Urinary bladder (tissue), 4 donors: Measurements from ENCODE around the gene TMEM233. TPM values are rescaled to one million over a fixed set of nuclear protein-coding genes. Genes with fewer than 3 reads are reported as not detected.
A peak's percentile ranks its signal among the peaks of the same experiment; 100 is the strongest.

ENCODE experiments used
- DNase-seq: peaks from one replicate; pipeline ENCODE4 v3.0.0-alpha.2; 2015; ENCODE audit errors: extremely low spot score
- H3K27ac ChIP-seq: one replicate; pipeline ENCODE4 v1.5.1; 2013; ENCODE audit warnings: low read depth, mild to moderate bottlenecking, moderate library complexity
- H3K36me3 ChIP-seq: one replicate; pipeline ENCODE4 v1.6.1; 2013; ENCODE audit warnings: mild to moderate bottlenecking, moderate library complexity; ENCODE audit not compliant: insufficient read depth
- H3K4me1 ChIP-seq: one replicate; pipeline ENCODE4 v1.6.1; 2013; ENCODE audit warnings: mild to moderate bottlenecking, moderate library complexity; ENCODE audit not compliant: insufficient read depth
- H3K4me3 ChIP-seq: one replicate; pipeline ENCODE4 v1.5.1; 2013; ENCODE audit warnings: low read depth, low read length
- WGBS: extraction: QIAGEN DNeasy Blood & Tissue Kit; methylation state at CpG from one replicate; pipeline ENCODE4 v1.1.7; 2013; 5-methylcytosine and 5-hydroxymethylcytosine counted together
- polyA plus RNA-seq: library from polyadenylated mRNA; stranded (reverse); fragments of 200-250 nt; gene quantifications from one replicate; pipeline ENCODE4 v1.2.3, GENCODE V29; 2013
- total RNA-seq: library from RNA; depleted of rRNA; stranded (reverse); fragments of >200 nt; gene quantifications from one replicate; pipeline ENCODE4 v1.2.3, GENCODE V29; 2014
- donor health status: healthy with polysubstance abuse.
- donor health status: healthy.

TMEM233 gene
- total and polyA plus RNA-seq, 2 donors: 0.61 to 1.4 TPM

DNA sequence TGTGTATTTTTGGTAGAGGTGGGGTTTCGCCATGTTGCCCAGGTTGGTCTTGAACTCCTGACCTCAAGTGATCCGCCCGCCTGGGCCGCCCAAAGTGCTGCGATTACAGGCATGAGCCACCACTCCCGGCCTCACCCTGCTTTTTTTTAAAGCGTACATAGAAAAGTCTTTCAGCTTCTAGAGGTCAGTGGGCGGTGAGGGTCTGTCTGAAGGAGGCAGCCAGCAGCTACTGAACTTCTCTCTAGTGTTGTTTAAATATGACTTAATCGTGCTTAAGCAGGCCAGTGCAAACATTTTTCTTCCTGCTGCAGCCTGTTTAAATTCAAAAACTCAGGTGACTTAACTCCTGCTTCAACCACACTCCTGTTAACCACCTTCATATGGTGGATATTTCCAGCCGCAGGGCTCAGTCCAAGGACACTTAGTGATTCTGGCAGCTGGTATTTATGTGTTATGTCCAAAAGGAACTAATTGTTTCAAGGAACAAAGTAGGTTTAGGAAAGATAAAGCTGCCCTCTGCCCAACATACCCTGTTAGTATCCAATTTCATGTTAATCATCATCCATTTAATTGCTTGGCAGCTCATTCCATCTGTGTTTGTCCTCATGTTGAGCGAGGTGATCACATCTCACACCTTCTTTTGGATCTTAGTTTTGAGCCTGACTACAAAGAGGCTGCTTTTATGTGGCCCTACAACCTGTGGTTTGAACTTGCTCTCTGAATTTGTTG, 76.3 kb downstream of the TMEM233 start:
- Histone ChIP-seq H3K4me3 (no peak overlapping the region), H3K4me1 (no peaks in the 10 kb centered on the region), H3K36me3 (no peaks in the 10 kb centered on the region), H3K27ac (peak overlapping the region; percentile 52)
- DNase-seq: no peak
- WGBS: 64% methylated on average over 11 of the region's 11 CpGs

DNA sequence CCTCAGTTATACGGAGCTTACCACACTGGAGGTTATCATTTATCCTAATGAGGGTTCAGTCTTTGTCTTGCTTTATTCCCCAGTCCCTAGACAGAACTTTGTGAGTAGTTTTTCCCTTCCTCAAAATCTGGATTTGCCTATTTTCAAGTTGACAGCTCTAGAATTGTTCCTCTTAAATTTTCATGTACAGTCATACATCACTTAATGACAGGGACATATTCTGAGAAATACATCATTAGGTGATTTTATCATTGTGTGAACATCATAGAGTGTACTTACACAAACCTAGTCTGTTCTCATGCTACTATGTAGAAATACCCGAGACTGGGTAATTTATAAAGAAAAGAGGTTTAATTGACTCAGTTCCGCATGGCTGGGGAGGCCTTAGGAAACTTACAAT, 77.5 kb downstream of the TMEM233 start:
- 91% methylated on average over 3 of the region's 3 CpGs for WGBS
- no peak overlapping the region for H3K27ac ChIP-seq
- no peak for DNase-seq
- no peak overlapping the region for H3K4me3 ChIP-seq
- no peaks in the 10 kb centered on the region for H3K36me3 ChIP-seq
- no peaks in the 10 kb centered on the region for H3K4me1 ChIP-seq

DNA sequence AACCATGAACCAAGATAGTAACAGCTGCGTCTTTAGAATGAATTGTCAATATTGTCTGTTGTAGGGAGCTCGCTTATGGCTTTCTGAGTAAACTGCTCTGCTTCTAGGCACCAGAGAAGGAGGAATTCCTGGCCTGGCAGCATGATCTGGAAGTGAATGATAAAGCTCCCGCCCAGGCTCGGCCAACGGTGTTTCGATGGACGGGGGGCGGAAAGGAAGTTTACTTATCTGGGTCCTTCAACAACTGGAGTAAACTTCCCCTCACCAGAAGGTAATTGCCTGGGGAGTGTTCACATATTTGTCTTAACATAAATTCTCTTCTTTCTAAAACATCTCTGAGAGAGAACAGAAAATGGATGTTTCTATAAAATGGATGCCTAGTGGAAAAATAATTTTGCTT, 78.6 kb downstream of the TMEM233 start:
- H3K27ac ChIP-seq: no peak overlapping the region
- peaks cover 3% of the 10 kb centered on the region for H3K36me3 ChIP-seq
- H3K4me3 ChIP-seq: no peak overlapping the region

DNA sequence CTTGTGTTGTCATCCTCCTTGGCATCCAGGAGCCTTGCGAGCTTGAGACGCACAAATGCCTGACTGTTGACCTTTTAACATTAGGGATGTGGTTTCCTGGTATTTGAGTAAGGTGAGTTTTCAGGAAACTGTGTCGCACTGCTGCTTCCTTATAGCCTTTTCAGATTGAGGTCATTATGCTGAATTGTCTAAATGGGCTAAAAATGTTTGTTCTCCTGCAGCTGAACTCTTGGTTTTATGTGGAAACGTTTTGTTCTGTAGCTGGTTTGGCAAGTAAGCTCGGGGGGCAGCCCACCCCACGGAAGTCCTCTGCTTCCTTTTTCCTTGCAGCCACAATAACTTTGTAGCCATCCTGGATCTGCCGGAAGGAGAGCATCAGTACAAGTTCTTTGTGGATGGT, 80.1 kb downstream of the TMEM233 start:
- peaks cover 6% of the 10 kb centered on the region for H3K36me3 ChIP-seq
- no peak overlapping the region for H3K27ac ChIP-seq
- DNase-seq: no peak
- 74% methylated on average over 7 of the region's 7 CpGs for WGBS
- no peaks in the 10 kb centered on the region for H3K4me1 ChIP-seq
- H3K4me3 ChIP-seq: no peak overlapping the region

More for the DNA sequence above, 78.6 kb downstream of the TMEM233 start:
- DNase-seq: no peak
- WGBS: 89% methylated on average over 8 of the region's 8 CpGs
- no peaks in the 10 kb centered on the region for H3K4me1 ChIP-seq

DNA sequence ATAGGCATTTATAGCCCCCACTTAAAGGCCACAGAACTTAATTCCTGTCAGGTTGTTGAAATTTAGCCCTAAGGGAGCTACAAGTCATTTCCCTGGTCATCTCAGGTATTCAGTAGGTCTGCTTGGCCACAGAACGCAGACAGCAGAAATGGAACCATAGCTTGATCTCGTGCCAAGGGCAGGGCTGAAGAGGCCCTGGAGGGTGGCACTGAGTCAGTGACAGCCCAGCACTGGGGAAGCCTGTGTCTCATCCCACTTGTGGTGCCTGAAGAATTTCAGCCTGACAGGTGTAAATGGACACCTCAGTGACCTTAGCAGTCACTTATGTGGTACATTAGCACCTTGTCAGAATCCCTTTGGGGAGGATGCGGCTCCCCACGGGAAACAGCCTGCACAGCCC, 81.0 kb downstream of the TMEM233 start:
- no peak overlapping the region for H3K4me3 ChIP-seq
- no peaks in the 10 kb centered on the region for H3K4me1 ChIP-seq
- peaks cover 6% of the 10 kb centered on the region for H3K36me3 ChIP-seq
- WGBS: 92% methylated on average over 4 of the region's 4 CpGs
- DNase-seq: no peak
- H3K27ac ChIP-seq: no peak overlapping the region

DNA sequence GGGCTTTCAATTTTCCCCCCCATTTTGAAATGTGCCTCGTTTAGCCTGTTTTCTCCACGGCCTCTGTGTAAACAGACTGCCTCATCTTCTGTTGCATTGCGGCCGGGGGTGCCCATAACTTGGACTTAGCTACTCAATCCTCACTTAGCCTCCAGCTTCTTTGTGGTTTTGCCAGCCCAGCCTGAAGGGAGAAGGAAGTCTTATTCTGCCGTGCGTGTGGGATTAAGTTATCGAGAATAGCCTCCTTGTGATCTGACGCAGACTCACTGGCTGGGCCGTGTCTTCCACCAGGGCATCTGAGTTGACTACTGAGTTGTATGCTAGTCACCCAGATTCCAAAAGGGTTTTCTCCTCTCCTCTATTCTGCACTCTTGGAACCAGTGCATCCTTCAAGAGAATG, 82.4 kb downstream of the TMEM233 start:
- no peak for DNase-seq
- 80% methylated on average over 9 of the region's 9 CpGs for WGBS
- Histone ChIP-seq H3K27ac (no peak overlapping the region), H3K4me3 (no peak overlapping the region), H3K36me3 (peaks cover 6% of the 10 kb centered on the region), H3K4me1 (no peaks in the 10 kb centered on the region)

DNA sequence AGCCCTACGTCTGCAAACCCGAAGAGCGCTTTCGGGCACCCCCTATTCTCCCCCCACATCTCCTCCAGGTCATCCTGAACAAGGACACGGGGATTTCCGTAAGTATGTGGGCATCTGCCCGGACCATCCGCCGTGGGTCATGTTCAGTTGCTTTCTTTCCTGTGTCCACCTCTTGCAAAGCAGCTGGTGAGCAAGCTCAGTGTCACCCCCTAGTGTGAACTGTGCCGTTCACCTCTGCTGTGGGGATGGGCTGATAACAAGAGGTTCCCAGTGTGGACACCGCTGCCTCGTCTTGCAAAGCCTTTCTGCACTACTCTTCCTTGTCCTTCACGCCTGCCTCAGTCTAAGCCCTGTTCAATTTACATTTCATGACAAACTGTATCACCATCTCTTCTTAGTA, 83.0 kb downstream of the TMEM233 start:
- Histone ChIP-seq H3K36me3 (peaks cover 6% of the 10 kb centered on the region), H3K4me3 (no peak overlapping the region), H3K4me1 (no peaks in the 10 kb centered on the region), H3K27ac (no peak overlapping the region)
- 92% methylated on average over 13 of the region's 13 CpGs for WGBS
- DNase-seq: no peak

DNA sequence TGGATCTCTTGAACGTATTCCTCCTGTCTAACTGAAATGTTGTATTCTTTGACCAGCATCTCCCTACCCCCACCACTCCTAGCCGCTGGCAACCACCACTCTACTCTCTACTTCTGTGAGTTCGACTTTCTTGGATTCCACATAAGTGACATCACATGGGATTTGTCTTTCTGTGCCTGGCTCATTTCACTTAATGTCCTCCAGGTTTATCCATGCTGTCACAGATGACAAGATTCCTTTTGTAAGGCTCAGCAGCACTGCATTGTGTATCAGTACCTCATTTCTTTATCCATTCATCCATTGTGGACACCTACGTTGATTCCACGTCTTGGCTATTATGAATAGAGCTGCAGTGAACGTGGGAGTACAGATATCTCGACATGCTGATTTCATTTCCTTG, 84.9 kb downstream of the TMEM233 start:
- Histone ChIP-seq H3K4me1 (no peaks in the 10 kb centered on the region), H3K27ac (no peak overlapping the region), H3K36me3 (peaks cover 6% of the 10 kb centered on the region), H3K4me3 (no peak overlapping the region)
- no peak for DNase-seq
- 82% methylated on average over 7 of the region's 7 CpGs for WGBS

DNA sequence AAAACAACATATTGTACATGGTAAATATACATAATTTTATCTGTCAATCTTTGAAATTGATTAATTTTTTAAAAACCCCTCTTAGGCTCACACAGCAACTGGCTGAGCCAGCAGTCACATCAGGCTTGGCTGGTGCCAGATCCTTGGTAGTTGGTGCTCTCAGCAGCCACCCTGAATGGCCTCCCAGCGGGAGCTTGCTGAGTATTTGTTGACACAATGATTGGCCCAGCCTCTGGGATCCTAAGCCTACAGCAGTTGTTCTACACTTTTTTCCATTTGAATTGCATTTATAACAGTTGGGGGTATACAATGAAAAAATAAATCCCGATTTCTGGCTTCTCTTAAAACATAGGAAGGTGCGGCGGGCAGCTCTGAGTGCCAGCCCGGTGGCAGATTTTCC, 85.5 kb downstream of the TMEM233 start:
- peaks cover 6% of the 10 kb centered on the region for H3K36me3 ChIP-seq
- no peaks in the 10 kb centered on the region for H3K4me1 ChIP-seq
- WGBS: 92% methylated on average over 5 of the region's 5 CpGs

DNA sequence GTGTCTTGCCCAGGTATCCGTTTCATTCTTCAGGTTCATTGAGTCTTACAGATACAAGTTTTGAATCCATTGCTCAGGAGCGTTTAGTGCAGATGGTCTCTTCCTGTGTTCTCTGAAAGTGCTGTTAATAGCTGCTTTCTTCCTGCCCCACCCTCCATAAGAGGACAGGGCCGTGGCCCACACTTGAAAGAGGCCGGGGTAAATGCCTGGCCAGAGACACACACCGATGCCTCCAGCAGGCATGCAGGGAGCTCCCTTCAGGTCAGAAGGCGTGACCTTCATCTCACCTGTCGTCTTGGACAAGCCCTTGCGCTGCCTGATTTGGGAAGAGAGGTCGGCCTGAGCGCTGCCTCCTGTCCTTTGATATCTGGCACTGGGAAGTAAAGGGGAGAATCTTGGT, 85.9 kb downstream of the TMEM233 start:
- H3K4me3 ChIP-seq: no peak overlapping the region
- DNase-seq: no peak
- 88% methylated on average over 10 of the region's 10 CpGs for WGBS
- no peak overlapping the region for H3K27ac ChIP-seq
- peaks cover 6% of the 10 kb centered on the region for H3K36me3 ChIP-seq
- H3K4me1 ChIP-seq: no peaks in the 10 kb centered on the region

More for the DNA sequence above, 85.5 kb downstream of the TMEM233 start:
- DNase-seq: no peak
- Histone ChIP-seq H3K27ac (no peak overlapping the region), H3K4me3 (no peak overlapping the region)

DNA sequence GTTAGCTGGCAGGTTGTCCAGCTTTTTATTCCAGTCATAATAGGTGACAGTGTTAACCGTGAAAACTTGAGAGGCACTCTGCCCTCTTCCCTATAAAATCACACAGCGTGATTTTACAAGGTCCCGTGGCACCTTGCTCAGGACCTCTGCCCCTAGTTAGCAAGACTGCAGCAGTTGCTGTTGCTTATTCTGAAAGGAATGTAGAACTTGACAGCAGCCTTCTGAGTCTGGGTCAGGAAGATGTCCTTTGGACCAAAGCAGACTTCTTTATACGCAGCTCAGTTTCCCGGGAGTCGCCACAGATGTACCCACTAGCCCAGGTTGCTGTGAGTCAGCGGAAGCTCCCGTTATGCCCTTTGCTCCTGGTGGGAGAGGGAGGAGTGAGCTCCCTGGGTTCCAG, 87.5 kb downstream of the TMEM233 start:
- 80% methylated on average over 8 of the region's 8 CpGs for WGBS
- peaks cover 3% of the 10 kb centered on the region for H3K4me1 ChIP-seq
- H3K36me3 ChIP-seq: peaks cover 6% of the 10 kb centered on the region
- no peak for DNase-seq
- no peak overlapping the region for H3K27ac ChIP-seq
- no peak overlapping the region for H3K4me3 ChIP-seq

DNA sequence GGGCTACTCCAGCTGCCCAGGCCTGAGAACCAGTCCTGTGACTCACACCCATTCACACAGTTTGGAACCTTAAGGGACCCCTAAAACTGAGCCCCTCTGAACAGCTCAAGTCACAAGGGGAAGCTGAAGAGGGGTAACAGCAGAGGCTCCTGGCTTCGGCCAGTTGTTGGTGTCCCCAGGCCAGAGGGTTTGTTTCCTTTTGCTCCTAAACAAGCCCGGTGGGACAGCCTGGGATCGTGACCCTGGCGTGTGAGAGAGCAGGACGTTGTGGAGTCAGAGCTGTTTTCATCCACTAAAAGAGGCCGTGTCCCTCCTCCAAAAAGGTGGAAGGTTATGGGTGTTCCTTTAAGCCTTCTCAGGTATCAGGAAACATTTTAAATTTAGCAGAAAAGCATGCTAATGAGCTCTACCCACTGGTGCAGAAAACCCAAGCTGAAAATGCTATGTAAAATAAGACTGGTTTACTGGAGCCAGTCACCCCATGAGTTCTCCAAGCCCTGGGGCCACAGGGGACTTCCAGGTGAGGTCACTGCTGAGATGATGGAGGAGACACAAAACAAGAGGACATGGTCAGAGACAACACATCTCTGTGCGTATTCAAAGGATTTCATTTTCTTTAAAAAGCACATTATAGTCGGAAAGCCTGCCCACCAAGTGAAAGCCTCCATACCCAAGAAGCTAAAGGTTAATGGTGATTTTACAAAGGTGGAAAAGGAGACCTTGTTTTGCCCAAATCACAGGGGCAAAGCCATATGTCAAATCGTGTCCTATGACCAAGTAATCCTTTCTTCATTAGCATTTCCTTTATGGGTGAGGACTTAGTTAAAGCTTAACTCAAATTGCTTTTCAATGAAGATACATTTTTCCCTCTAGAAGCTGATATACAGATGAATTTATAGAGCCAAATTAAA, 88.4 kb downstream of the TMEM233 start:
- peaks cover 3% of the 10 kb centered on the region for H3K4me1 ChIP-seq
- H3K36me3 ChIP-seq: peaks cover 2% of the 10 kb centered on the region
- 78% methylated on average over 9 of the region's 9 CpGs for WGBS
- DNase-seq: no peak
- no peak overlapping the region for H3K27ac ChIP-seq
- H3K4me3 ChIP-seq: no peak overlapping the region

DNA sequence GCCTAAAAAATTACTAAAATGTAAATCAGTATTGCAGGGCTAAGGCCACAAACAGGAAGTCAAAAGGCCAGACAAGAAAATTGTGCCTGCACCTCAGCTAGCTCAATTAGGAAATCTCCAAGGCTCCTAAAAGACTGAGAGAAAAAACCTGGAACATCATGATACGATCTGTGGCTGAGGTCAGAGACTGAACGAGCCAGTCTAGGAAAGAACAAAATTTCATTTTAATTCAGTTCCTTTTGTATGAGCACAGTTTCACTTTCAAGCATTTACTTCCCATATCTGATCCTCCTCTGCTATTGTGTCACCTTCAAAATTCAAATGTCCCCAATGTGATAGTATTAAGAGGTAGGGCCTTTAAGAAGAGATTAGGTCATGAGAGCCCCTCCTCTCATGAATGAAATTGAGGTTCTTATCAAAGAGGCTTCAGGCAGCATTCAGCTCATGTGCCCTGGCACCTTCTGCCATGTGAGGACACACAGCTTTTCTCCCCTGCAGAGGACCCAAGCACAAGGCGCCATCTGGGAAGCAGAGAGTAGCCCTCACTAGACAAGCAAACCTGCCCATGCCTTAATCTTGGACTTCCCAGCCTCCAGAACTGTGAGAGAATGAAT, 89.2 kb downstream of the TMEM233 start:
- H3K4me1 ChIP-seq: peaks cover 3% of the 10 kb centered on the region
- peaks cover 2% of the 10 kb centered on the region for H3K36me3 ChIP-seq
- no peak overlapping the region for H3K27ac ChIP-seq
- H3K4me3 ChIP-seq: no peak overlapping the region
- WGBS: 74% methylated on average over 3 of the region's 3 CpGs
- no peak for DNase-seq

DNA sequence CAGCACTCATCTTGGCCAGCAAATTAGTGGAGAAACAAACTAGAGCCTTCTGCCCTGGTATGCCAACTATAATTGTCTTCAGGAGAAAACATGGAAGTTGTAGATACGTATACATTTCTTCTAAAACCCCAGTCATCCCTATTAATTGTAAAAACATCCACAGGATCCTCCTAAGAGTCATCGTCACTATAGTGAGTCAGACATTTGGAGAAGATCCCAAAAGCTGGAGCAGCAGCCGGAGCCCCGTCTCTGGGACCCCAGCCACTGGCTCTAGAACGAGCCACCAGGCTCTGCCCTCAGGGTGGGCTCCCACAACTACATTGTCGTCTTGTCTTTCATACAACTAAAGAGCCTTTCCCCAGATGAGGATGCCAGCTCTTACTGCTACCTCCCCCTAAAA, 89.8 kb downstream of the TMEM233 start:
- DNase-seq: no peak
- WGBS: 70% methylated on average over 6 of the region's 6 CpGs
- Histone ChIP-seq H3K4me1 (peaks cover 3% of the 10 kb centered on the region), H3K4me3 (no peak overlapping the region), H3K36me3 (peaks cover 2% of the 10 kb centered on the region), H3K27ac (no peak overlapping the region)
